ENCODE data around the gene CRB1.

DNA sequence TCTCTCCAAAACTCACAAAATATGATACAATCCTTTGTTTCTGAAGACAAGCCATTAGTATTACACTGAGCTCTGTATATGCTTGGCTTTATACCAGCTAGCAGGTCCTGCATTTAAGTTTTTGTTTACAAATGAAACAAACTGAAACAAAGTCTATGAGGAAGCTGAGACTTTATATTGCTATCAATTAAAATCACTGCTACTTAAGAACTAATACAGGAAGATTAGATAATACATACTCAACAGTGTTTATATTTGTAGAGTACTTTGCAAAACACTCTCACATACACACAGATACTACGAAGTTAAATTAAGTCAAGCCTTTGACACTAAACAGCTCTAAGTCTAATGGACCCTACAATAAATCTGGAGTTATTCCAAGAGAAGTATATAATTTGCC, 247.4 kb downstream of the CRB1 start:
- TF ChIP-seq, protein P1, sequence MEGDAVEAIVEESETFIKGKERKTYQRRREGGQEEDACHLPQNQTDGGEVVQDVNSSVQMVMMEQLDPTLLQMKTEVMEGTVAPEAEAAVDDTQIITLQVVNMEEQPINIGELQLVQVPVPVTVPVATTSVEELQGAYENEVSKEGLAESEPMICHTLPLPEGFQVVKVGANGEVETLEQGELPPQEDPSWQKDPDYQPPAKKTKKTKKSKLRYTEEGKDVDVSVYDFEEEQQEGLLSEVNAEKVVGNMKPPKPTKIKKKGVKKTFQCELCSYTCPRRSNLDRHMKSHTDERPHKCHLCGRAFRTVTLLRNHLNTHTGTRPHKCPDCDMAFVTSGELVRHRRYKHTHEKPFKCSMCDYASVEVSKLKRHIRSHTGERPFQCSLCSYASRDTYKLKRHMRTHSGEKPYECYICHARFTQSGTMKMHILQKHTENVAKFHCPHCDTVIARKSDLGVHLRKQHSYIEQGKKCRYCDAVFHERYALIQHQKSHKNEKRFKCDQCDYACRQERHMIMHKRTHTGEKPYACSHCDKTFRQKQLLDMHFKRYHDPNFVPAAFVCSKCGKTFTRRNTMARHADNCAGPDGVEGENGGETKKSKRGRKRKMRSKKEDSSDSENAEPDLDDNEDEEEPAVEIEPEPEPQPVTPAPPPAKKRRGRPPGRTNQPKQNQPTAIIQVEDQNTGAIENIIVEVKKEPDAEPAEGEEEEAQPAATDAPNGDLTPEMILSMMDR (IDR thresholded peaks at IDR 0.05), result no peak
- no peak for TF ChIP-seq EP300 (IDR thresholded peaks at IDR 0.05)
